Iris pigment epithelial cell (primary cell): ENCODE measurements around the gene IKZF4.

Source experiments
- DNase-seq: peaks from one replicate; pipeline ENCODE4 v3.0.0-alpha.2; 2011; ENCODE audit warnings: low read depth

IKZF4 gene

DNA sequence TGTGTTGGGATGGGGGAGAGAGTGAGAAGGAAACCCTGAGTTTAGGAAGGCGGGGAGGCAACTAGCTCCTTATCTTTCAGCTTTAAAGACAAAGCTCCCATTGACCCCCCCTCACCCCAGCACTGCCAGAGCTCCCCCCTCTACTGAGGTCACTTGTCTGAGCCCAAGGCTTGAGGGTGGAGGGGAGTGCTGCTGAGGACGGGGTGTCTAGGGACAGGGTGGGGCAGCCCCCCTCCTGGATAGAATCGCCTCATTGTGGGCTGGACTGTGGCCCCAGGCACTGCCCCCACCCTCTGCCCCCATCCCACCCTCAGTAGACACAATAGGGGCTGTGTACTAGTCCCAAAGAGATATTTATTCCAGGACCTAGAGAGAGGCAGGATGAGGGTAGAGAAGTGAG, 62.1 kb downstream of the IKZF4 start:
- no peak for DNase-seq

DNA sequence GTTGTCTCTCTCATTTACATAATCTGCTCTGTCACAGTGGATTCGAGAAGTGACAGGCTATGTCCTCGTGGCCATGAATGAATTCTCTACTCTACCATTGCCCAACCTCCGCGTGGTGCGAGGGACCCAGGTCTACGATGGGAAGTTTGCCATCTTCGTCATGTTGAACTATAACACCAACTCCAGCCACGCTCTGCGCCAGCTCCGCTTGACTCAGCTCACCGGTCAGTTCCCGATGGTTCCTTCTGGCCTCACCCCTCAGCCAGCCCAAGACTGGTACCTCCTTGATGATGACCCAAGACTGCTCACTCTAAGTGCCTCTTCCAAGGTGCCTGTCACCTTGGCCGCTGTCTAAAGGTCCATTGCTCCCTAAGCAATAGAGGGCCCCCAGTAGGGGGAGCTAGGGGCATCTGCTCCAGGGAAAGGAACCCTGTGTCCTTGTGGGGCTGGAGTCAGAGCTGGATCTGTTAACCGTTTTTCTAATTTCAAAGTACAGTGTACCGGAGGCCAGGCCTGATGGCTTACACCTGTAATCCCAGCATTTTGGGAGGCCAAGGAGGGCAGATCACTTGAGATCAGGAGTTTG, 64.2 kb downstream of the IKZF4 start:
- DNase-seq = no peak

DNA sequence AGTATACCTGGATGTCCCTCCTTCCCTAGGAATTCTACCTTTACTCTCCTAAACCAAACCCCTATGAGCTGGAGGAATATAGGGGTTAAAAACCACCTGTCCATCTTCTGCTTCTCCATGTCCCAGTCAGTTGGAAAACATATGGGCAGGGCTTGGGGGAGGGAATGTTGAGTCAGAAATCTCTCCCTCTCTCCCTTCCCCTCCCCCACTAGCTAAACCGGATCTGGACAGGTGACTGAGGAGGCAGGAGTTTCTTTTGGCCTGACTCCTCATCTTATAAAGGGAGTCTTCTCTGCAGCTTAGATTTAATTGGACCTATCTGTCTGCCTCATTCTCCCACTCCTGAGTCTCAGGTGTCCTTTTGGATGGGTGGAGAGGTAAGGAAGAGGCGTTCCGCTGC, 65.3 kb downstream of the IKZF4 start:
- no peak for DNase-seq

DNA sequence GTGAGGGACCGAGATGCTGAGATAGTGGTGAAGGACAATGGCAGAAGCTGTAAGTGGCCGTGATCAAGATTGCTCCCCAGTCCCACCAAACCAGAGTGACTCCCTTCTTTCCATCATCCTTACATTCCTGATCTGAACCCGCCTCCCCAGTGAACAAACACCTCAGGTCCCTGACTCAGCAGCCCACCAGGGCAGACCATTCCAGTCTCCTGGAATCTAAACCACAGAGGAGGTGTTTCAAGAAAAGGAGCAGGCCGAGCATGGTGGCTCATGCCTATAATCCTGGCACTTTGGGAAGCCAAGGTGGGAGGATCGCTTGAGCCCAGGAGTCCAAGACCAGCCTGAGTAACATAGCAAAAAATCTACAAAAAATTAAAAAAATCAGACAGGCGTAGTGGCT, 65.8 kb downstream of the IKZF4 start:
- no peak for DNase-seq

DNA sequence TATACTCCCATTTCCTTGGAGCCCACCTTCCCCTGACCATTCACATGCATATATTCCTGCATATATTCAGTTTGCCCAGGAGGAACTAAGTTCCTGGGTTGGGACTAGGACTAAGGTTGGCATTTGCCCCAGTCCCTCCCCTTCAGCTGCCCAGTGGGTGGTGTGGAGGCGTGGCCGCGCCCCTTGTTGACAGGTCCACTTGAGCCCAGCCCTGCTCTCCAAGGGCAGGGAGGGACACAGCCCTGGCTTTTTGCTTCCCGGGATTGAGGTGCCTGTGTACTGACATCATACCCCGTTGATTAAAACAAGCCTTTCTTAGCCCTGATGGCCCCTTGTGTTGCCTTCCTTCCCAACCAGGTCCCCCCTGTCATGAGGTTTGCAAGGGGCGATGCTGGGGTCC, 66.4 kb downstream of the IKZF4 start:
- DNase-seq = no peak
